Measurements from ENCODE around the gene CLHC1. TPM values are rescaled to one million over a fixed set of nuclear protein-coding genes. Genes with fewer than 3 reads are reported as not detected.

Gene CLHC1
- total and polyA plus RNA-seq, 2 donors (not counting 3 experiments of a cell fraction or from before 2014, with no cell fraction given) = 2.4 to 12.3 TPM

- no peaks in the 10 kb centered on the region for H3K27me3 ChIP-seq (ENCODE audit: control insufficient read depth in 2 of 2, insufficient read depth in 2 of 2, low read length in 2 of 2)
- H3K4me2 ChIP-seq (ENCODE audit: insufficient read depth, low read length) = no peak overlapping the region
- H3K9me1 ChIP-seq (replicated peaks; ENCODE audit: control insufficient read depth, extremely low read depth, insufficient read depth, low read length) = no peaks in the 10 kb centered on the region
- POLR2A ChIA-PET = no interaction called here
- no peak overlapping the region for H3K27ac ChIP-seq (ENCODE audit: insufficient read depth, low read depth, low read length)
- H3K4me1 ChIP-seq (ENCODE audit: control insufficient read depth, extremely low read depth, insufficient read depth, low read length) = no peaks in the 10 kb centered on the region
- dilution Hi-C loops (cut with MboI; ENCODE audit: extremely low pct_ligation_motif_present, low sequenced_read_pairs) = no loop called here
- no peak for TF ChIP-seq POLR2AphosphoS5 (IDR thresholded peaks at IDR 0.05; ENCODE audit: insufficient read depth, low read depth, low read length)
- FAIRE-seq (no peak), DNase-seq (ENCODE audit: low read depth, low spot score) (no peak)
- peaks cover 0 to 2% of the 10 kb centered on the region in 2 experiments for H3K36me3 ChIP-seq (ENCODE audit: control insufficient read depth in 2 of 2, extremely low read depth in 1 of 2, insufficient read depth in 2 of 2, low read length in 2 of 2)
- no peak overlapping the region for H2AFZ ChIP-seq (ENCODE audit: low read depth, low read length)
- H4K20me1 ChIP-seq (replicated peaks; ENCODE audit: control insufficient read depth, extremely low read depth, insufficient read depth, low read length) = no peaks in the 10 kb centered on the region
- no peaks in the 10 kb centered on the region for H3K79me2 ChIP-seq (ENCODE audit: control insufficient read depth, insufficient read depth, low read length)
- H3K4me3 ChIP-seq (replicated peaks in 1 of 3; ENCODE audit: insufficient read depth in 1 of 3, low read depth in 1 of 3, low read length in 3 of 3) = no peak overlapping the region
- BruUV-seq (replicated peaks) = no TSS peak
- no peaks in the 10 kb centered on the region for H3K9me3 ChIP-seq (replicated peaks; ENCODE audit: control insufficient read depth, insufficient read depth, low read length)
- H3K9ac ChIP-seq (replicated peaks; ENCODE audit: extremely low read depth, insufficient read depth, low read length) = no peak overlapping the region
- CTCF ChIA-PET = no interaction called here
- intact Hi-C loops (cut with micrococcal nuclease) = no loop called here
Measured at GRCh38 chr2:55252832-55253231, 20.7 kb upstream of the CLHC1 start.

- Histone ChIP-seq H3K9me3 (replicated peaks; ENCODE audit: control insufficient read depth, insufficient read depth, low read length) (no peaks in the 10 kb centered on the region), H3K27me3 (ENCODE audit: control insufficient read depth in 2 of 2, insufficient read depth in 2 of 2, low read length in 2 of 2) (no peaks in the 10 kb centered on the region), H3K79me2 (ENCODE audit: control insufficient read depth, insufficient read depth, low read length) (no peaks in the 10 kb centered on the region), H3K4me2 (ENCODE audit: insufficient read depth, low read length) (no peak overlapping the region), H3K9me1 (replicated peaks; ENCODE audit: control insufficient read depth, extremely low read depth, insufficient read depth, low read length) (no peaks in the 10 kb centered on the region), H3K27ac (ENCODE audit: insufficient read depth, low read depth, low read length) (no peak overlapping the region), H3K36me3 (ENCODE audit: control insufficient read depth in 2 of 2, extremely low read depth in 1 of 2, insufficient read depth in 2 of 2, low read length in 2 of 2) (peaks cover 0 to 3% of the 10 kb centered on the region in 2 experiments), H2AFZ (ENCODE audit: low read depth, low read length) (no peak overlapping the region), H4K20me1 (replicated peaks; ENCODE audit: control insufficient read depth, extremely low read depth, insufficient read depth, low read length) (no peaks in the 10 kb centered on the region), H3K4me3 (replicated peaks in 1 of 3; ENCODE audit: insufficient read depth in 1 of 3, low read depth in 1 of 3, low read length in 3 of 3) (no peak overlapping the region), H3K4me1 (ENCODE audit: control insufficient read depth, extremely low read depth, insufficient read depth, low read length) (no peaks in the 10 kb centered on the region), H3K9ac (replicated peaks; ENCODE audit: extremely low read depth, insufficient read depth, low read length) (no peak overlapping the region)
- dilution Hi-C loops (cut with MboI; ENCODE audit: extremely low pct_ligation_motif_present, low sequenced_read_pairs) (no loop called here), intact Hi-C loops (cut with micrococcal nuclease) (no loop called here)
- ChIA-PET POLR2A (interaction anchor here (0.6 kb wide), 1 partner anchor 30 kb away, joined by 3 read pairs; no protein-coding TSS in a partner anchor), CTCF (interaction anchor here (0.6 to 1.1 kb wide), 3 partner anchors 11 to 185 kb away, joined by 3 to 4 read pairs (median 4); no protein-coding TSS in a partner anchor)
- BruUV-seq (replicated peaks) = no TSS peak
- no peak for TF ChIP-seq POLR2AphosphoS5 (IDR thresholded peaks at IDR 0.05; ENCODE audit: insufficient read depth, low read depth, low read length)
- no peak for TF ChIP-seq EZH2 (IDR thresholded peaks at IDR 0.05; ENCODE audit: borderline replicate concordance, low read depth, low read length, severe bottlenecking)
- TF ChIP-seq MAX (IDR thresholded peaks at IDR 0.05; ENCODE audit: insufficient read depth, insufficient read length) = no peak
- no peak for TF ChIP-seq JUN (IDR thresholded peaks at IDR 0.05; ENCODE audit: borderline replicate concordance, insufficient read depth, insufficient read length, low read depth)
- TF ChIP-seq GATA2 (IDR thresholded peaks at IDR 0.05; ENCODE audit: insufficient read depth, insufficient read length, low read depth, low read length) = no peak
- no peak for TF ChIP-seq POLR2A (IDR thresholded peaks at IDR 0.05; ENCODE audit: low read depth, low read length)
- TF ChIP-seq MYC (IDR thresholded peaks at IDR 0.05; ENCODE audit: low read depth, low read length) = no peak
- no peak for TF ChIP-seq FOS (IDR thresholded peaks at IDR 0.05; ENCODE audit: borderline replicate concordance, insufficient read depth, low read length)
- TF ChIP-seq CTCF (IDR thresholded peaks at IDR 0.05; ENCODE audit: extremely low read depth in 1 of 2, insufficient read depth in 1 of 2, low read depth in 1 of 2, low read length in 2 of 2) = no peak
- FAIRE-seq = no peak
- no peak for DNase-seq (ENCODE audit: low read depth, low spot score)
Measured at GRCh38 chr2:55247025-55247424, 14.9 kb upstream of the CLHC1 start.

Data from endothelial cell of umbilical vein (primary cell).